ENCODE results near the gene PTPRN2.
"Not testable (repeated sequence)": the region's sequence is repeated elsewhere in the genome, so short reads cannot be mapped to it uniquely, and the experiment has no call there.

PTPRN2 gene

GRCh38 chr7:157984423-157985163, 603.0 kb downstream of the PTPRN2 start:
- no peak for TF ChIP-seq CTCF (conservative IDR thresholded peaks at IDR 0.05; ENCODE audit: low read length)
- DNase-seq (ENCODE audit: low read depth) = no peak
- no peak overlapping the region for H3K4me3 ChIP-seq (ENCODE audit: low read length)

- no peak for TF ChIP-seq CTCF (conservative IDR thresholded peaks at IDR 0.05; ENCODE audit: low read length)
- no peak for DNase-seq (ENCODE audit: low read depth)
- no peak overlapping the region for H3K4me3 ChIP-seq (ENCODE audit: low read length)
Measured at GRCh38 chr7:157983502-157984422, 603.9 kb downstream of the PTPRN2 start.

GRCh38 chr7:157981778-157982177, 605.8 kb downstream of the PTPRN2 start:
- no peak for DNase-seq (ENCODE audit: low read depth)
- TF ChIP-seq CTCF (conservative IDR thresholded peaks at IDR 0.05; ENCODE audit: low read length) = no peak
- H3K4me3 ChIP-seq (ENCODE audit: low read length) = no peak overlapping the region

- TF ChIP-seq CTCF (conservative IDR thresholded peaks at IDR 0.05; ENCODE audit: low read length) = no peak
- no peak overlapping the region for H3K4me3 ChIP-seq (ENCODE audit: low read length)
- DNase-seq (ENCODE audit: low read depth) = no peak
Measured at GRCh38 chr7:157980774-157981173, 606.8 kb downstream of the PTPRN2 start.

GRCh38 chr7:157980341-157980731, 607.3 kb downstream of the PTPRN2 start:
- H3K4me3 ChIP-seq (ENCODE audit: low read length); DNase-seq (ENCODE audit: low read depth): not testable (repeated sequence)

GRCh38 chr7:157979636-157980340, 607.8 kb downstream of the PTPRN2 start:
- no peak overlapping the region for H3K4me3 ChIP-seq (ENCODE audit: low read length)
- TF ChIP-seq CTCF (conservative IDR thresholded peaks at IDR 0.05; ENCODE audit: low read length) = no peak
- no peak for DNase-seq (ENCODE audit: low read depth)

GRCh38 chr7:157978766-157979165, 608.9 kb downstream of the PTPRN2 start:
- DNase-seq (ENCODE audit: low read depth) = no peak
- no peak for TF ChIP-seq CTCF (conservative IDR thresholded peaks at IDR 0.05; ENCODE audit: low read length)
- no peak overlapping the region for H3K4me3 ChIP-seq (ENCODE audit: low read length)

Measured in AG10803 (cell line).